SJSA1 (cell line): Measurements from ENCODE around the gene EARS2. TPM values are rescaled to one million over a fixed set of nuclear protein-coding genes. Genes with fewer than 3 reads are reported as not detected.
"Not testable (repeated sequence)": the region's sequence is repeated elsewhere in the genome, so short reads cannot be mapped to it uniquely, and the experiment has no call there.

Source experiments
- DNase-seq, 2 experiments: peaks; one replicate each; pipeline ENCODE4 v3.0.0-alpha.2; 2015 to 2020; ENCODE audit warnings: low spot score in 2 of 2, low read depth in 1 of 2
- H3K27ac ChIP-seq: fragments of 250-450 bp; sonication (Bioruptor Pico); 2 replicates; pipeline ENCODE4 v1.5.1; 2020; ENCODE audit warnings: mild to moderate bottlenecking, moderate library complexity
- H3K27me3 ChIP-seq: fragments of 250-450 bp; sonication (Bioruptor Pico); replicated peaks from 2 replicates; pipeline ENCODE4 v1.5.1; 2020; ENCODE audit warnings: mild to moderate bottlenecking, moderate library complexity
- H3K36me3 ChIP-seq: fragments of 250-450 bp; sonication (Bioruptor Pico); 2 replicates; pipeline ENCODE4 v1.5.1; 2020; ENCODE audit warnings: mild to moderate bottlenecking
- H3K4me1 ChIP-seq: fragments of 250-450 bp; sonication (Bioruptor Pico); replicated peaks from 2 replicates; pipeline ENCODE4 v1.6.1; 2021; ENCODE audit warnings: mild to moderate bottlenecking
- H3K4me3 ChIP-seq: fragments of 250-450 bp; sonication (Bioruptor Pico); 2 replicates; pipeline ENCODE4 v1.5.1; 2020; ENCODE audit warnings: mild to moderate bottlenecking
- H3K9me3 ChIP-seq: fragments of 250-450 bp; sonication (Bioruptor Pico); replicated peaks from 2 replicates; pipeline ENCODE4 v1.5.1; 2020; ENCODE audit warnings: mild to moderate bottlenecking
- total RNA-seq: library from RNA; depleted of rRNA; stranded (reverse); fragments of >200 nt; shearing (Covaris generic); gene quantifications from 2 replicates; pipeline ENCODE4 v1.2.3, GENCODE V29; 2014; rRNA removed

Gene EARS2
- total RNA-seq: 48.4 and 51.2 TPM in 2 replicates

DNA sequence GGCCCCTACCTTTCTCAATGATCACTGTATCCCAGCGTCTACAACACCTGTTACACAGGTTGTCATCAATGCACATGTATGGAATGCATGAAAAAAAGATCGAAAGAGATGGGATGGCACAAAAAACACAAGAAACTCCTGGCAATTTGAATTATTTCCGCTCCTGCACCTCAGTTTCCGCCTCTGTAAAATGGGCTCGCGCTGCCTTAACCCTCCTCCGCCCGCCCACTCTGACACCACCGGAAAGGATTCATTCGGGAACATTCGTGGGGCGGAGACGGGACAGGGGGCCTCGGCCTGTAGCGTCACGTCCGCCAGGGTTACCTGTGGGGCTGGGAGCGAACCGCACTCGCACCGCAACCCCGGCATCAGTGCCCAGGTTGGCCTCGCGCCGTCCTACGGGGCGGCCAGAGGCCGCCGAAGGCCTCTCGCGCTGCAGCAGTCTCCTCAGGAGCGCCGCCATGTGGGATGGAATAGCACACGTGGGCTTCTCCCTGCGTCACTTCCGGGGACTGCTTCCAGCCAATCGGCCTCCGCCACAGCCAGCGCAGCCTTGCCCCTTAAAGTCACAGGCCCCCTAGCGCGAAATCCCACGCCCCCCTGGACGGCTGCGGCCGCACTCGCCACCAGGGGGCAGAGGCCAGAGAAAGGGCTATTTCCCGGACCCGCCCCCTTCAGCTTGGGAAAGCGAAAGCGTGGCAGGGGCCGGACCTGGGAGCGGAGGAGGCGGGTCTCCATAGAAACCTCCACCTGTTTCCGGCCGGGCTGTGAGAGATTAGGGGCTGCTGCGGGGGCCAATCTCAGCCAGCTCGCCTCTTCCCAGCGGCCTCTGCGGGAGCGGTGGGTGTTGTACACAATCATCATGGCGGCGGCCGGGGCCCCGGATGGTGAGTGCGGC lies at the start of gene EARS2, which contains the start of gene UBFD1:
EARS2 (minus strand) TSS at position 470 of the 898 bp plus-strand sequence; CDS start at position 463, 7 bp downstream.
UBFD1 (plus strand) TSS at position 847 of the 898 bp plus-strand sequence; CDS start at position 863, 16 bp downstream.
- peaks cover 52% of the 10 kb centered on the region for H3K36me3 ChIP-seq
- H3K27ac ChIP-seq: peak within 1 kb of the TSS; percentile 89
- DNase-seq: peak; percentile 99 to 100
- peaks cover 3% of the 10 kb centered on the region; the same call in 1 of the 2 replicates for H3K9me3 ChIP-seq
- H3K4me1 ChIP-seq: peaks cover 6% of the 10 kb centered on the region
- peak within 1 kb of the TSS; percentile 95 for H3K4me3 ChIP-seq
- H3K27me3 ChIP-seq: no peaks in the 10 kb centered on the region

- no peak overlapping the region for H3K4me3 ChIP-seq
These were observed 40.0 kb upstream of the EARS2 start for GRCh38 chr16:23597003-23597756.

GRCh38 chr16:23595951-23596720 lies 39.0 kb upstream of the EARS2 start, which contains the start of gene NDUFAB1:
Gene NDUFAB1, minus strand, starts transcription at chr16:23596316. Its CDS starts 26 bp downstream, at chr16:23596290.
- H3K36me3 ChIP-seq: peaks cover 41% of the 10 kb centered on the region
- H3K4me1 ChIP-seq: peaks cover 8% of the 10 kb centered on the region; the same call in 1 of the 2 replicates
- peak; percentile 82 to 87 for DNase-seq
- H3K27ac ChIP-seq: peak within 1 kb of the TSS; percentile 54
- H3K9me3 ChIP-seq: no peaks in the 10 kb centered on the region
- H3K4me3 ChIP-seq: peak within 1 kb of the TSS; percentile 80
- H3K27me3 ChIP-seq: no peaks in the 10 kb centered on the region

More at GRCh38 chr16:23597003-23597756, 40.0 kb upstream of the EARS2 start:
- Histone ChIP-seq H3K27me3 (no peaks in the 10 kb centered on the region), H3K4me1 (peaks cover 8% of the 10 kb centered on the region; the same call in 1 of the 2 replicates), H3K36me3 (peaks cover 32% of the 10 kb centered on the region), H3K9me3 (no peaks in the 10 kb centered on the region), H3K27ac (no peak overlapping the region)
- peak; percentile 14 to 48 for DNase-seq

- no peaks in the 10 kb centered on the region for H3K27me3 ChIP-seq
- H3K36me3 ChIP-seq: peaks cover 45% of the 10 kb centered on the region
- H3K4me1 ChIP-seq: peaks cover 8% of the 10 kb centered on the region; the same call in 1 of the 2 replicates
- peak overlapping the region; percentile 54 for H3K27ac ChIP-seq
- peak in 1 of 2 experiments; percentile 30 for DNase-seq
- no peaks in the 10 kb centered on the region for H3K9me3 ChIP-seq
- H3K4me3 ChIP-seq: peak overlapping the region; percentile 80
These were observed 38.2 kb upstream of the EARS2 start for GRCh38 chr16:23595246-23595950.

- no peaks in the 10 kb centered on the region for H3K9me3 ChIP-seq
- H3K27me3 ChIP-seq: no peaks in the 10 kb centered on the region
- H3K4me3 ChIP-seq: no peak overlapping the region; the same call in 1 of the 2 replicates
- H3K4me1 ChIP-seq: peaks cover 8% of the 10 kb centered on the region; the same call in 1 of the 2 replicates
- peaks cover 55% of the 10 kb centered on the region for H3K36me3 ChIP-seq
- DNase-seq: no peak
- no peak overlapping the region for H3K27ac ChIP-seq
These were observed 37.0 kb upstream of the EARS2 start for GRCh38 chr16:23594186-23594585.

GRCh38 chr16:23590181-23590580 lies 33.0 kb upstream of the EARS2 start:
- Histone ChIP-seq H3K27me3 (no peaks in the 10 kb centered on the region), H3K4me3 (no peak overlapping the region), H3K4me1 (peaks cover 18% of the 10 kb centered on the region), H3K36me3 (peaks cover 88% of the 10 kb centered on the region), H3K9me3 (no peaks in the 10 kb centered on the region), H3K27ac (no peak overlapping the region)
- no peak for DNase-seq

DNA sequence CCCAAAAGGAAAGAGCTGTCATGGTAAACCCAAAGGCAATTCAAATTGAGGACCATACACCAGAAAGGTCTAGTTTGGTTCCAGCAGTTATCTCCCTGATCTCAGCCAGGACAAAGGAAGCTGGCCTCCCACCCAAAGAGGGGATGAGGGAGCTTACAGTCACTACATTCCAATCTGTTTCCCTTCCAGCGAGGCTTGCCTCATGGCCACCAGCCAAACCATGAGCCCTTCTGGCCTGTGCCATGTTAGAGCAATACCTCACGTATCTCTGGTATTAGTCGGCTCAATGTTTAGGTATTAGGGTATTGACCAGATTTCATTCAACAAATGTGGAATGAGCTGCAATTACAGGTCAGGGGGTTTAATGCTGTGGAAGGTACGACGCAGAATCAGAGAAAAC lies 30.6 kb upstream of the EARS2 start:
- H3K27ac ChIP-seq: peak overlapping the region; percentile 46; the same call in 1 of the 2 replicates
- H3K27me3 ChIP-seq: no peaks in the 10 kb centered on the region
- no peak overlapping the region for H3K4me3 ChIP-seq
- H3K4me1 ChIP-seq: peaks cover 11% of the 10 kb centered on the region
- peaks cover 80% of the 10 kb centered on the region for H3K36me3 ChIP-seq
- DNase-seq: peak; percentile 24 to 73
- no peaks in the 10 kb centered on the region for H3K9me3 ChIP-seq

DNA sequence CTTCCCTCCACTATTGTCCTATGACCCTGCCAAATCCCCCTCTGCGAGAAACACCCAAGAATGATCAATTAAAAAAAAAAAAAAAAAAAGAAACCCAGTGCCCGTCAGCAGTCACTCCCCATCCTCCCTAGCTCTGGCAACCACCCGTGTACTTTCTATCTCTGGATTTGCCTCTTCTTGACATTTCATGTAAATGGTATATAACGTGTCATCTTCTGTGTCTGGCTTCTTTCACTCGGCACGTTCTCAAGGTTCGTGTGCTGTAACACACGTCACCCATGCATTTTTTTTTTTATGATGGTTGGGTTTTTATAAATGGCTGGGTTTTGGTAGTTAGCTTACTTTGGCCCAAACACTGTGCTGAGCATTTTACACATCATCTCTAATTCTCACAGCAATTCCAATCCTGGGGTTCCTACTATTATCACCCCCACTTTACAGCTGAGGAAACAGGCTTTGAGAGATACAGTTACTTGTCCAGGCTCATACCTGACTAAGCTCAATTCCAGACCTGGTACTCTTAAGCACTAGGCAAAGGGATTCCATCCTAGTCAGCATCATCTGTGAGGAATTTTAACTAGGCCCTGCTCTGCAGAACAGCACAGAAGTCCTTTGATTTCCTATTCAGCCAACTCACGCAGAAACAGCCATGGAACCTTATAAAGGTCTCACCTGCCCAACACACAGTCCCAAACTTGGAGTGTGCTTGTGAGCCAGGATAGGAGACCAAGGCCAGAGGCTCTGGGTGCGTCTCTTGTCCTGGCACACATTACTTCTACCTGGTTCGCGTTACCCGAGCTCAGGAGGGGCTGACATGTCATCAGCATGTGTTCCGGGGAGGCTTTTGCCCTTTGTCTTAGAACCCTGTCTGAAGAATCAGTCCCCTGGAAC lies 27.3 kb upstream of the EARS2 start:
- Histone ChIP-seq H3K4me1 (peaks cover 11% of the 10 kb centered on the region), H3K36me3 (peaks cover 61% of the 10 kb centered on the region), H3K9me3 (no peaks in the 10 kb centered on the region), H3K4me3 (no peak overlapping the region), H3K27me3 (no peaks in the 10 kb centered on the region), H3K27ac (no peak overlapping the region)
- no peak for DNase-seq

DNA sequence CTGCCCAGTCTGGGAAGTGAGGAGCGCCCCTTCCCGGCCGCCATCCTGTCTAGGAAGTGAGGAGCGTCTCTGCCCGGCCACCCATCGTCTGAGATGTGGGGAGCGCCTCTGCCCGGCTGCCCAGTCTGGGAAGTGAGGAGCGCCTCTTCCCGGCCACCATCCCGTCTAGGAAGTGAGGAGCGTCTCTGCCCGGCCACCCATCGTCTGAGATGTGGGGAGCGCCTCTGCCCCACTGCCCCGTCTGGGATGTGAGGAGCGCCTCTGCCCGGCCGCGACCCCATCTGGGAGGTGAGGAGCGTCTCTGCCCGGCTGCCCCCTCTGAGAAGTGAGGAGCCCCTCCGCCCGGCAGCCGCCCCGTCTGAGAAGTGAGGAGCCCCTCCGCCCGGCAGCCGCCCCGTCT lies 26.1 kb upstream of the EARS2 start:
- H3K36me3 ChIP-seq: peaks cover 51% of the 10 kb centered on the region
- DNase-seq, H3K9me3 ChIP-seq, H3K27me3 ChIP-seq, H3K4me1 ChIP-seq, H3K4me3 ChIP-seq, H3K27ac ChIP-seq: not testable (repeated sequence)

GRCh38 chr16:23581764-23582163 lies 24.6 kb upstream of the EARS2 start:
- DNase-seq: no peak
- H3K27ac ChIP-seq: no peak overlapping the region
- H3K4me1 ChIP-seq: no peaks in the 10 kb centered on the region

DNA sequence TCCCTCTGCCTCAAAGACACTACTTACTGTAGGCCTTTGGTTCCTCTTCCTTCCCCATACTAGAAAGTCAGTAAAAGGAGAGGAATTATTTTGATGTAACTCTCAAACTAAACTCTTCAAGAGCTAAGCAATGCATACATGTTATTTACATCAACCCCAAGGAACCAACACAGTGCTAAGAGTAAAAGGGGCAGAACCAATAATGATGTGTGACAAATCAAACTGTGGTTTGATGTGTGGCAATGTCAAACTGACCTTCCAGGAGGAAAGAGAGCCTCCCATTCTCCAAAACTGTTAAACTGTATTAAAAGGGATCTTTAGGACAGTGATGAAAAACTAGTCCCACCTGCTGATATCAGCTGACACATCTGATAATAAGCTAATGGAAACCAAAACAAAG lies 23.2 kb upstream of the EARS2 start:
- Histone ChIP-seq H3K27ac (no peak overlapping the region), H3K9me3 (no peaks in the 10 kb centered on the region), H3K36me3 (peaks cover 40% of the 10 kb centered on the region), H3K4me3 (no peak overlapping the region), H3K4me1 (no peaks in the 10 kb centered on the region), H3K27me3 (no peaks in the 10 kb centered on the region)
- DNase-seq: no peak

More at GRCh38 chr16:23581764-23582163, 24.6 kb upstream of the EARS2 start:
- no peak overlapping the region for H3K4me3 ChIP-seq
- H3K9me3 ChIP-seq: no peaks in the 10 kb centered on the region
- H3K27me3 ChIP-seq: no peaks in the 10 kb centered on the region
- peaks cover 47% of the 10 kb centered on the region for H3K36me3 ChIP-seq

DNA sequence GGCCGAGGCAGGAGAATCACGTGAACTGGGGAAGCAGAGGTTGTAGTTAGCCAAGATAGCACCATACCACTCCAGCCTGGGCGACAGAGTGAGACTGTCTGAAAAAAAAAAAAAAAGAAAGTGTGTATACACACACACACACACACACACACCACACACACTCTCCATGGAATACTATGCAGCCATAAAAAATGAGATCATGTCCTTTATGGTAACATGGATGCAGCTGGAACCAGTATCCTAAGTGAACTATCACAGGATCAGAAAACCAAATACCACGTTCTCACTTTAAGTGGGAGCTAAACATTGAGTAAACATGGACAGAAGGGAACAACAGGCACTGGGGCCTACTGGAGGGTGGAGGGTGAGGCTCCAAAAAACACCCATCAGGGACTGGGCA lies 22.2 kb upstream of the EARS2 start:
- no peak overlapping the region for H3K4me3 ChIP-seq
- no peak overlapping the region for H3K27ac ChIP-seq
- H3K36me3 ChIP-seq: peaks cover 40% of the 10 kb centered on the region
- H3K27me3 ChIP-seq: no peaks in the 10 kb centered on the region
- DNase-seq: no peak
- H3K4me1 ChIP-seq: no peaks in the 10 kb centered on the region
- no peaks in the 10 kb centered on the region for H3K9me3 ChIP-seq
